OCI-LY7 (cell line): ENCODE data around the gene OSBP2. TPM values are rescaled to one million over a fixed set of nuclear protein-coding genes. Genes with fewer than 3 reads are reported as not detected.

ENCODE experiments used
- BruUV-seq: library from RNA; stranded (reverse); fragments of 400-500 nt; replicated peaks from 2 replicates; lab custom pipeline; 2021; lab: Mats Ljungman, UMichigan
- CTCF ChIA-PET: fragments of 300-600 bp; sonication (Branson Sonifier 250); formaldehyde crosslinking; loops from one replicate; lab custom pipeline; 2022; ENCODE audit warnings: antibody characterized with exemption; ENCODE audit not compliant: unreplicated experiment; lab: Charles Lee
- POLR2A ChIA-PET: fragments of 300-600 bp; sonication (Branson Sonifier 250); formaldehyde crosslinking; loops from one replicate; lab custom pipeline; 2022; ENCODE audit warnings: antibody characterized with exemption; lab: Charles Lee
- DNase-seq: peaks from one replicate; pipeline ENCODE4 v3.0.0-alpha.2; 2015; ENCODE audit warnings: low spot score
- H2AFZ ChIP-seq: fragments of 200-600 bp; sonication (generic), shearing (Covaris generic); 2 replicates; pipeline ENCODE4 v1.6.1; 2014; ENCODE audit warnings: mild to moderate bottlenecking, antibody characterized with exemption, low read length, moderate library complexity
- H3K27ac ChIP-seq: fragments of 200-600 bp; sonication (generic); 2 replicates; pipeline ENCODE4 v1.5.1; 2014; ENCODE audit warnings: mixed run types, low read depth, mild to moderate bottlenecking, moderate library complexity, low read length, inconsistent platforms; ENCODE audit not compliant: poor library complexity, severe bottlenecking
- H3K36me3 ChIP-seq: fragments of 200-600 bp; sonication (generic); 2 replicates; pipeline ENCODE4 v1.6.1; 2014; ENCODE audit warnings: mild to moderate bottlenecking, antibody characterized with exemption, low read length, moderate library complexity, mixed read lengths; ENCODE audit not compliant: insufficient read depth
- H3K4me1 ChIP-seq: fragments of 200-600 bp; sonication (generic); 2 replicates; pipeline ENCODE4 v1.5.1; 2014; ENCODE audit warnings: mild to moderate bottlenecking, low read length; ENCODE audit not compliant: insufficient read depth, poor library complexity, severe bottlenecking
- H3K4me2 ChIP-seq: fragments of 200-600 bp; sonication (generic); 2 replicates; pipeline ENCODE4 v1.6.1; 2014; ENCODE audit warnings: mild to moderate bottlenecking, low read length
- H3K4me3 ChIP-seq: fragments of 200-600 bp; sonication (generic); 2 replicates; pipeline ENCODE4 v1.5.1; 2014; ENCODE audit warnings: mild to moderate bottlenecking, low read depth, low read length; ENCODE audit not compliant: poor library complexity, severe bottlenecking
- H3K79me2 ChIP-seq: fragments of 200-600 bp; sonication (generic); 2 replicates; pipeline ENCODE4 v1.6.1; 2016; ENCODE audit warnings: low read depth, mild to moderate bottlenecking, low read length, moderate library complexity, mixed read lengths; ENCODE audit not compliant: insufficient read depth
- H3K9me2 ChIP-seq: fragments of 200-600 bp; sonication (generic); 2 replicates; pipeline ENCODE4 v1.6.1; 2016; ENCODE audit warnings: mild to moderate bottlenecking, low read length, mixed read lengths; ENCODE audit not compliant: insufficient read depth
- H3K9me3 ChIP-seq: fragments of 200-600 bp; sonication (generic); 2 replicates; pipeline ENCODE4 v1.6.1; 2014; ENCODE audit warnings: mild to moderate bottlenecking, mixed run types, low read length, mixed read lengths
- H4K20me1 ChIP-seq: fragments of 200-600 bp; sonication (generic); 2 replicates; pipeline ENCODE4 v1.6.1; 2014; ENCODE audit warnings: mild to moderate bottlenecking, antibody characterized with exemption, low read length, moderate library complexity, mixed read lengths; ENCODE audit not compliant: insufficient read depth
- EZH2phosphoT487 ChIP-seq: fragments of 200-600 bp; sonication (generic); IDR thresholded peaks from 2 replicates; pipeline ENCODE4 v1.6.1; 2018; ENCODE audit warnings: low read depth, borderline replicate concordance, mild to moderate bottlenecking, mixed run types, antibody characterized with exemption, low read length, moderate library complexity, mixed read lengths
- intact Hi-C: fragments of 100-400 bp; cut with micrococcal nuclease; formaldehyde crosslinking; loops from one replicate; pipeline ENCODE4 v1.10.0; 2022; ENCODE audit not compliant: unreplicated experiment
- total RNA-seq, 2 experiments: library from RNA; depleted of rRNA in 1 of 2; stranded (reverse); fragments of >200 nt in 1 of 2; shearing (Covaris generic) in 1 of 2; gene quantifications; 2 replicates each; pipeline ENCODE4 v1.2.3, GENCODE V29; 2014 to 2022
- TF ChIP-seq, protein P1 (sequence below): fragments of 200-600 bp; sonication (generic); conservative IDR thresholded peaks from 2 replicates; pipeline ENCODE4 v1.5.1; 2014; ENCODE audit warnings: mild to moderate bottlenecking, antibody characterized with exemption, low read length, moderate library complexity, mixed read lengths

Gene OSBP2
- total RNA-seq, 2 experiments from 2014 or later = 0.19 to 0.34 TPM

DNA sequence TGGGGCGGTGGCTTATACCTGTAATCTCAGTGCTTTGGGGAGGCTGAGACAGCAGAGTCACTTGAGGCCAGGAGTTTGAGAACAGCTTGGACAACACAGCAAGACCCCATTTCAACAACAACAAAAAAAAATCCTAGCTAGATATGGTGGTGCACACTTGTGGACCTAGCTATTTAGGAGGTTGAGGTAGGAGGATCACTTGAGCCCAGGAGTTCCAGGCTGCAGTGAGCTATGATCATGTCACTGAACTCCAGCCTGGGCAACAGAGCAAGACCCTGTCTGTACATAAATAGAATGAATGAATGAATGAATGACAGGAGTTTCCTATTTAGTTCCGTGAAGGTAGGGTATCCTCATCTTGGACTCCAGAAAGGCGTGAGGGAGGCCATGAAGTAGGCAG, 107.0 kb downstream of the OSBP2 start:
- H3K4me1 ChIP-seq = no peaks in the 10 kb centered on the region
- no peak for DNase-seq
- no peaks in the 10 kb centered on the region for H3K9me3 ChIP-seq
- H4K20me1 ChIP-seq = no peaks in the 10 kb centered on the region; the same call in 1 of the 2 replicates
- TF ChIP-seq, protein P1, sequence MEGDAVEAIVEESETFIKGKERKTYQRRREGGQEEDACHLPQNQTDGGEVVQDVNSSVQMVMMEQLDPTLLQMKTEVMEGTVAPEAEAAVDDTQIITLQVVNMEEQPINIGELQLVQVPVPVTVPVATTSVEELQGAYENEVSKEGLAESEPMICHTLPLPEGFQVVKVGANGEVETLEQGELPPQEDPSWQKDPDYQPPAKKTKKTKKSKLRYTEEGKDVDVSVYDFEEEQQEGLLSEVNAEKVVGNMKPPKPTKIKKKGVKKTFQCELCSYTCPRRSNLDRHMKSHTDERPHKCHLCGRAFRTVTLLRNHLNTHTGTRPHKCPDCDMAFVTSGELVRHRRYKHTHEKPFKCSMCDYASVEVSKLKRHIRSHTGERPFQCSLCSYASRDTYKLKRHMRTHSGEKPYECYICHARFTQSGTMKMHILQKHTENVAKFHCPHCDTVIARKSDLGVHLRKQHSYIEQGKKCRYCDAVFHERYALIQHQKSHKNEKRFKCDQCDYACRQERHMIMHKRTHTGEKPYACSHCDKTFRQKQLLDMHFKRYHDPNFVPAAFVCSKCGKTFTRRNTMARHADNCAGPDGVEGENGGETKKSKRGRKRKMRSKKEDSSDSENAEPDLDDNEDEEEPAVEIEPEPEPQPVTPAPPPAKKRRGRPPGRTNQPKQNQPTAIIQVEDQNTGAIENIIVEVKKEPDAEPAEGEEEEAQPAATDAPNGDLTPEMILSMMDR = no peak
- no peak for TF ChIP-seq EZH2phosphoT487
- H3K4me2 ChIP-seq = no peak overlapping the region
- ChIA-PET CTCF (no interaction called here), POLR2A (no interaction called here)
- H3K27ac ChIP-seq = no peak overlapping the region
- no peaks in the 10 kb centered on the region for H3K9me2 ChIP-seq
- H3K36me3 ChIP-seq = no peaks in the 10 kb centered on the region
- no peaks in the 10 kb centered on the region for H3K79me2 ChIP-seq
- intact Hi-C loops = no loop called here
- no peak overlapping the region for H3K4me3 ChIP-seq
- no TSS peak for BruUV-seq
- H2AFZ ChIP-seq = no peak overlapping the region

DNA sequence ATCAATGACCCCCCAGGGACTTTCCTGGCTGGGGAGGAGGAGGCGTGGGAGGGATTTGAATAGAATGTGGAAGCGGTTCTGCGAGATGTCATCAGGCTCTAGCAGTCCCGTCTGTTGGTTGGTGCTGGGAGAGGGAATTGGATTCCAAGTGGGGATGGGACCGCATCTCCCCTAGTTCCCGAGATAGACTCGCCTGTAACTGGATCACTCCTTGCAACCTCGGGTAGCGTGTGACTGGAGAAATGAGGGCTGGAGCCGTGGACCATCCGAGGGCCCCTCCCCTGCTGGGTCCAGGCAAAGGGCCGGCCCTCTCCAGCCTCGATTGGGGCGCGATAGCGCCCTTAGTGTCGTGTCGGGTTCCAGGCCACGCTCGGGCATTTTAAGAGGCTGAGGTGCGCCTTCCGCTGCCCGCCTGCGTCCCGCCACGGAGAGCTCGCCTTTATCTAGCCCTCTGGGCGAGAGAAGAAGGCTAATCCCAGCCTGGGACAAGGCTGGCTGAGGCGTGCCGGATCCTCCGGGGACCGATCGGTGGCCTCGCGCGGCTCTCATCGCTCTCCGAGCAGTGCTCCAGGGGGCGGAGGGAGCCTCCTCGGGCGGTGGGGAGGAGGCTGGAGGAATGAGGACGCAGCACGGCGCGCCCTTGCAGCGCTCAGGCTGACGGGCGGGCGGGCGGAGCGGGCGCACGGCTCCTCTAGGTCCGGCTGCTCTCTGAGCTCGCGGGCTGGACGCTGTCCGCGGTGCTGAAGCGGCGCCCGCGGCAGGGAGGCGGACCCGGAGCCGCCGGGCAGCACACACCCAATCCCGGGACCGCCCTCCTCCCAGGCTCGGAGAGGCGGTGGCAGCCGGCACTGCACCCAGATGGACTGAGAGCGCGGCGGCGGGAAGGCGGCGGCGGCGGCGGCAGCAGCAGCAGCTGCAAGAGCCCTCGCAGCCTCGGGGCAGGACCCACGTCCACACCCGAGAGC, 107.8 kb downstream of the OSBP2 start:
- no peak for TF ChIP-seq EZH2phosphoT487
- TF ChIP-seq, protein P1 = no peak
- Histone ChIP-seq H2AFZ (no peak overlapping the region), H3K4me3 (no peak overlapping the region), H3K4me1 (no peaks in the 10 kb centered on the region), H4K20me1 (no peaks in the 10 kb centered on the region; the same call in 1 of the 2 replicates), H3K9me3 (no peaks in the 10 kb centered on the region), H3K4me2 (no peak overlapping the region), H3K79me2 (no peaks in the 10 kb centered on the region), H3K36me3 (no peaks in the 10 kb centered on the region), H3K27ac (no peak overlapping the region), H3K9me2 (no peaks in the 10 kb centered on the region)
- no TSS peak for BruUV-seq
- ChIA-PET CTCF (no interaction called here), POLR2A (no interaction called here)
- intact Hi-C loops = no loop called here
- no peak for DNase-seq

DNA sequence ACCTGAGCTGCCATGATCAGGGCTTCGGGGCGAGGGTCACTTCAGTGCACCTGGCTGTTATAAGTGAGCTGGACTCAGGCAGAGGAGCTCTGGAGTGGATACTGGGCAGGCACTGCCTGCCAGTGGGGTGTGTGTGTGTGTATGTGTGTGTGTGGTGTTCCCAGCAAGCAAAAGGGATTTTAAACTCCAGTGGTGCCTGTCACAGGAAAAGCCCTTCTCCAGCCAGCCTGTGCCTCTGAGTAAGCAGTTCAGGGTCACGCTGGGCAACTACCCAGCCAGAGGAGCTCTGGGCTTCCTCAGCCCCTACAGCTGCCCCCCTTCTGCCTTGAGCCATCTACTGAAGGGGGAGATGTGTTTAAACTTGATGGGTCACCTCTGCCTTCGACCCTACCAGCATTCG, 109.0 kb downstream of the OSBP2 start:
- no peak for DNase-seq
- TF ChIP-seq EZH2phosphoT487 = no peak
- TF ChIP-seq, protein P1 = no peak
- Histone ChIP-seq H3K36me3 (no peaks in the 10 kb centered on the region), H3K4me2 (no peak overlapping the region), H3K9me3 (no peaks in the 10 kb centered on the region), H3K79me2 (no peaks in the 10 kb centered on the region), H2AFZ (no peak overlapping the region), H4K20me1 (no peaks in the 10 kb centered on the region; the same call in 1 of the 2 replicates), H3K9me2 (no peaks in the 10 kb centered on the region), H3K4me3 (no peak overlapping the region), H3K27ac (no peak overlapping the region), H3K4me1 (no peaks in the 10 kb centered on the region)
- intact Hi-C loops = no loop called here
- POLR2A ChIA-PET = interaction anchor here (0.7 kb wide), 1 partner anchor 68 kb away, joined by 3 read pairs; no protein-coding TSS in a partner anchor
- CTCF ChIA-PET = no interaction called here
- BruUV-seq = no TSS peak
